SW 1271 (cell line): Measurements from ENCODE around the gene TGFBR2.

Source experiments
- DNase-seq, 2 experiments: peaks; one replicate each; lab custom pipeline; 2025; lab: John Stamatoyannopoulos, UW

Gene TGFBR2

GRCh38 chr3:30720586-30721313 is 114.3 kb downstream of the TGFBR2 start:
- DNase-seq, result peak; percentile 60 to 97

DNA sequence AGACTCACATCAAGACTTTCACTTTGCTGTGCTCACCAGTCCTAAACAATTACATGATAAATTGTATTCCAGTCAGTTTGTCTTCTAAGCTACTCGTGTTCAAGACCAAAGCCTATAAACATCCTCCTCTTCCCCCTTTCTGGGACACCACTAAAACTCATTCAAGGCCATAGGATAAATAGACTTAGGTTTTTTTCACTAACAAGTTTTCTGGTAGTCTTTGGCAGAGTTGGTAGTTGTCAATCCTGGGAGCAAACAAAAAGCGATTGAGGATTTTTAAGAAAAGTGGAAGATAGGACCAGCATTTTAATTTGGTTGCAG is 114.9 kb downstream of the TGFBR2 start:
- DNase-seq, result no peak

GRCh38 chr3:30723211-30723610 is 116.8 kb downstream of the TGFBR2 start:
- no peak for DNase-seq

- no peak for DNase-seq
Observed at GRCh38 chr3:30724863-30725262, 118.5 kb downstream of the TGFBR2 start.

DNA sequence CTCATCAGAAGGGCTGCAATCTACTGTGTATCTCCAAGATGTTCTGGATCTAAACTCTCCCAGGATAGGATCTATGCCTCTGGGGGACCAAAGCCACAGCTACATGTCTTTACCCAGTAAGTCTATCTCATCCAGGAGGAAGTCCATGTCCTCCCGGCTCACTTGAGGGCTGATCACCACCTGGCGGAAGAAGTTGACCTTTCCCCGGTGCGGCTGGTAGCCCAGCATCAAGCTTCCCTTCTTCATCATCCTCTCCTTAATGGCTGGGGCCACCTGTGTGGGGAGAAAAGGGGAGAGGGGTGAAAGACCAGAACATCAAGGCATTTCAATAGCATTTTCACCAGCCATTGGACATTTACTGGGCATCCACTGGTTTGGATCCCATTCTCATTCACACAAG is 121.7 kb downstream of the TGFBR2 start:
- DNase-seq, result no peak

- no peak for DNase-seq
Observed at GRCh38 chr3:30729512-30729911, 123.1 kb downstream of the TGFBR2 start.

- DNase-seq, result no peak
Observed at GRCh38 chr3:30729936-30730335, 123.5 kb downstream of the TGFBR2 start.

- DNase-seq, result no peak
Observed at GRCh38 chr3:30730967-30731366, 124.6 kb downstream of the TGFBR2 start.

DNA sequence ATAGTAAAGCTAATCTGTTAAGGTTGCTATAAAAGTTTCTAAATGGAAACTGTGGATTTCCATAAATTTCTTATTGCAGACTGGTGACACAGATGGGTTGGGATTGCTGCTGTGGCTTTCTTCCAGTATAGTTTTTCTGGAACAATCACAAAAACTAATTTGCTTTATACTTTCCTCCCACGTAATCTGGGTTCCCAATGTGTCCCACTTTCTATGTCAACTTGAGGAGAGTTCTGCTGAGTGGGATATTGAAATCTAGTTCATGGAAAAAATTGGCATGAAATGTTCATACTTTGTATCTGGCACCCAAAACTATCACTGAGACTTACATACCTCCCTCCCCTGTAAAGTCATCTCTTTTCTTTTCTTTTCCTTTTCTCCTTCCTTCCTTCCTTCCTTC is 126.8 kb downstream of the TGFBR2 start:
- DNase-seq, result no peak

DNA sequence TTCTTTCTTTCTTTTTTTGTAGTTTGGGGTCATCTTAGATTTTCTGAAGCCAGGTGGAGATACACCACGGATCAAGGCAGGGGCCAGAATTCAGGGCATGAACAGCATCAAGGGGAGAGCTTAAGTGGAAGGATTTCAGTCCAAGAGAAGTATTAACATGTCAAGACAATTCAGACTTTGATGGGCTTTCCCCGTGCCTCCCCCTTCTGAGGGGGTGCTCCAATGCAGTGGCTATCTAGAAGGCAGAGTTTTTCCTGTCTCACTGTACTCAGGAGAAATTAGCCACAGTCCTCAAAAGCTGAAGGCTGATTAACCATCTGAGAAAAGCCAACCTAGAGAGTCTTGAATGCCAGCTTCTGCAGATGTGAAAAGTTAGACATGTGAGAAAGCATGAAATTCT is 127.3 kb downstream of the TGFBR2 start:
- no peak for DNase-seq

DNA sequence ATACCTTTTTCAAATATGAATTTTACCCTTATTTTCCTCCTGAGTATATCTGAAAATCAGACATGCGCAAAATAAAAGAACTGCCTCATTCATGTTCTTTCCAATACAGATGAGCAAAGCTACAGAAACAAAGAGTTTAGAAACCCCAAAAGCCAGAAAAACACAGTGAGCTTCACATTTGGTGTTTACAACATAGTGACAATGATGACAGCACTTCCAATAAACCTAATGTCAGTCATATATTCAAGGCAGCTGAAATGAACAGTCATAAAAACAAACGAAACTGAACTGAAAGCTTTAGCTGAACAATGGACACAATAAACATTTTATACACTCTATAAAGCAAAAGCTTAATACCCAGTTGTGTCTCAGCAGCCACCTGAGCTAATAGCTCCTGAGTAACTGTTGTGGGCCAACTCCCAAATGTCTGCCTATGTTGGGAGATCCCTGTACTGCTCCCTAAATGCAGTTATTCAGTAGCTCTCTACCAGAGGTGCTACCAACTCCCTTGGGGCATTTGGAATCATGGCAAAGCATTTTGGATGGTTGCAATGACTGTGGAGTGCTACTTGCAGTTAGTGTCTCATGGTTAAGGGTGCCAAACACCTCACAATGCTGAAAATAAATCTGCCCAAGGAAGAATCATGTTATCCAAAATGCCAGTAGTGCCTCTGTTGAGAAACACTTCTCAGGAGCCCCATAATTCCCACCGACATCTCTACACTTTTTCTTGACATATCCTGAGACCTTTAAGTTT is 131.5 kb downstream of the TGFBR2 start:
- no peak for DNase-seq

GRCh38 chr3:30738605-30739004 is 132.2 kb downstream of the TGFBR2 start:
- DNase-seq, result no peak

DNA sequence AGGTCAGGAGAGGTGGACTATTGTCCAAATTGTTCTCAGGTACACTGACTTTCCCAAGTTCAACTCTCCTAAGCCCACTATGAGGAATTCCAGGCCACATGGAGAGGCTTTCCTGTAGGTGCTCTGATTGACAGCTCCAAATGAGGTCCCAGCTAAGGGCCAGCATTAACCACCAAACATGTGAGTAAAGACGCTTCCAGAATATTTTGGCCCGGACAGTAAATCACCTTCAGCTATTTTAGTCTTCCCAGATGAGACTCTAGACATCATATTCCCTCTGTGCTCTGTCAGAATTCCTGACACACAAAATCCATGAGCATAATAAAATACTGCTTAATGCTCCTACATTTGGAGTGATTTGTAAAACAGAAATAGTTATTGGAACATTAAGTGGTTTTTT is 135.5 kb downstream of the TGFBR2 start:
- no peak for DNase-seq

GRCh38 chr3:30742796-30743619 is 136.6 kb downstream of the TGFBR2 start:
- DNase-seq, result no peak
